Inflammatory macrophage treated with lipopolysaccharide for 4 hours (primary cell): ENCODE results near the gene WRAP73.

Experiments used
- DNase-seq: peaks from one replicate; pipeline ENCODE4 v3.0.0-alpha.2; 2020

The WRAP73 gene

DNA sequence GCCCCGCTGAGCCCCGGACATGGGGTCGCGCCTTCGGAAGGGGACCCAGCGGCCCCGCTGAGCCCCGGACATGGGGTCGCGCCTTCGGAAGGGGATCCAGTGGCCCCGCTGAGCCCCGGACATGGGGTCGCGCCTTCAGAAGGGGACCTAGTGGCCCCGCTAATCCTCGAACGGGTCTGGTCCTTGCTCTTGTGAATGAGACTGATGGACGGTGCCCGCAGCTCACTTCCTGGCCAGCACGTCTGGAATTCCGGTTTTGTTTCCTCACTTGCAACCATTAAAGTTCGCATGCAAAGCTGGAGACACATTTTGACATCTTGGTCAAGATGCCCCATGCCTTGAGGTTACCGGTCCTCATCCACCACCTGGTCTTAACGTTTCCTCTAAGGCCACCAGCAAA lies 5.6 kb downstream of the WRAP73 start:
- no peak for DNase-seq

GRCh38 chr1:3642919-3643675 lies 6.8 kb downstream of the WRAP73 start:
- DNase-seq, result no peak

GRCh38 chr1:3641816-3642215 lies 8.1 kb downstream of the WRAP73 start:
- no peak for DNase-seq

- no peak for DNase-seq
These were observed 8.7 kb downstream of the WRAP73 start for GRCh38 chr1:3641046-3641760.

DNA sequence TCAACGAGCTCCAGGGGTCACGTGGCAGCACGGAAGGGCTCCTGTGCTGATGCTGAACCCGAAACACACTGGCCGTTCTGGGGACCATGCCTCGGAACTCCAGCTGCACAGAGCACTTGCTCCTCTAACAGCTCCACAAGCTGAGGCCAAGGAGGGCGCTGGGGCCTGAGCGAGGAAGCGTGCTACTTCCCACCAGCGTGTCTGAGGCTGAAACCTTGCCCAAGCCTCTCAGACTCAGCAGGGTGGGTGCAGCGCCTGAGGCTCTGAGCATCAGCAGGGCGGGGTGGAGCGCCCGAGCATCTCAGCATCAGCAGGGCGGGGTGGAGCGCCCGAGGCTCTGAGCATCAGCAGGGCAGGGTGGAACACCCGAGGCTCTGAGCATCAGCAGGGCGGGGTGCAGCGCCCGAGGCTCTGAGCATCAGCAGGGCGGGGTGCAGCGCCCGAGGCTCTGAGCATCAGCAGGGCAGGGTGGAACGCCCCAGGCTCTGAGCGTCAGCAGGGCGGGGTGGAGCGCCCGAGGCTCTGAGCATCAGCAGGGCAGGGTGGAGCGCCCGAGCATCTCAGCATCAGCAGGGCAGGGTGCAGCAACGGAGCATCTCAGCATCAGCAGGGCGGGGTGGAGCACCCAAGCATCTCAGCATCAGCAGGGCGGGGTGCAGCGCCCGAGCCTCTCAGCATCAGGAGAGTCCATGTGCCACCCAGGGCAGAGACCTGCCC lies 9.6 kb downstream of the WRAP73 start:
- DNase-seq, result no peak

DNA sequence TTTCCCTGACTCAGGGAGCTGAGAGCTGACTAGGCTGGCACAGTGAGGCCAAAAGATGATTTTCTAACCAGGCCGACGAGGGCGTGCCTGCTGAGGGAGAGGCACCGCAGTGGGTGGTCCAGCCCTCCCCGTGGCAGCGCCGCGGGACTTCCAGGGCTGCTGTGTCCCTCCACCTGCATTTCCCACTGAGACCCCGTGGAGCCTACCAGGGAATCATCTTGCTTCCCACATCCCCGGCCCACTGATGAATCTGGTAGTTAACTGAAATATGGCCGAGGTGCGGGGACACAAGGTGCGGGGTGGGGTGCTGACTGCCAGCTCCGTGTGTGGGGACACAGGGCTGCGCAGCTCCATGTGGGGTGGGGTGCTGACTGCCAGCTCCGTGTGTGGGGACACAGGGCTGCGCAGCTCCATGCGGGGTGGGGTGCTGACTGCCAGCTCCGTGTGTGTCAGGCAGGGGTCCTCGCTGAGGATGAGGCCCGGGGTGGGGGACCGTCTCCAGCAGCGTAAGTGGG lies 10.4 kb downstream of the WRAP73 start:
- DNase-seq, result no peak

DNA sequence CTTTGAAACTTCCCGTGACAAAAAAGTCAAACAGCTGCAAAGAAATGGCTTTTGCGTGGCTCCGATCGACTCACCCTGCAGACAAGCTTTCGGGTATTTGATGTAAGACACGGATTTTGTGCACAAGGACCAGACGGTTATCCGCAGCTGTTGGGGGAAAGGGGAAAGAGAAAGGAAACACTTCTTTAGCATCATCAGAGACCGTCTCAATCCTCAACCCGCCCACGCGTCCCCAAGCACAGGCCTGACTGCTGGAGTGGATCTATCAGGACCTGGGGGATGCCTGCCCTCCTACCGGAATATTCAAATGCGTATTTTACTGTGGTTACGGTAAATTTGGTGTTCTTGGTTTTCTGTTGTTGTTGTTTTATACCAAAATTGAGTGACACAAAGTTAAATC lies 11.2 kb downstream of the WRAP73 start:
- no peak for DNase-seq

- DNase-seq, result no peak
These were observed 11.9 kb downstream of the WRAP73 start for GRCh38 chr1:3638027-3638426.

DNA sequence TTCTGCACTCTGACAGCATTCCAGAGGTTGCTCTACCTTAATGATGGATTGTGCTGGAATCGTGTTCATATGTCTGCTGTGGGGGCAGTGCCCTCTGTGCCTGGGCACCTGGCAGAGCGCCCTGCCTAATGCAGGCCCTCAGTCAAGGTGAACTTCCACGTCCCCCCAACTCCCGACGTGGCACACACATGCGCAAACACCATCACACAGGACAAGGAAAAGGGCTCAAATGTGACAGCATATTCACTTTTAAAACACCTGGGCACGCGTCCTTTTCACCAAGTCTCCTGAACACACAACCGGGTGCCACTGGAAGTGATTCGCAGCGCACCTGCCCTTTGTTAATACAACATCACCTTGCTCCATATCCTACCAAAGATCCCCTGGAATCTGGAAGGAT lies 13.4 kb downstream of the WRAP73 start:
- no peak for DNase-seq

DNA sequence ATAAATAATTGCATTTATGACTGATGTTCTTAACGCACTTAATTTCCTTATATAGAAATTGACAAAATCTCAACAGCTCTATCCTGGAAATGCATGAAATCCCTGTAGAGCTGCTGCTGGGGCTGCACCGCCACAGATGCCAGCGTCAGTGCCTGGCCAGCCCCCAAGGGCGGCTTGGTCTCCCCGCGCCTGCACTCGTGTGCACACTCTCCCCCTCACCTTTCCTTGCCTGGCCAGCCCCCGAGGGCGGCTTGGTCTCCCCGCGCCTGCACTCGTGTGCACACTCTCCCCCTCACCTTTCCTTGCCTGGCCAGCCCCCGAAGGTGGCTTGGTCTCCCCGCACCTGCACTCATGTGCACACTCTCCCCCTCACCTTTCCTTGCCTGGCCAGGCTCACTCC lies 13.8 kb downstream of the WRAP73 start:
- DNase-seq, result no peak

- DNase-seq, result no peak
These were observed 15.7 kb downstream of the WRAP73 start for GRCh38 chr1:3634059-3634800.

GRCh38 chr1:3633344-3634058 lies 16.4 kb downstream of the WRAP73 start:
- no peak for DNase-seq

- DNase-seq, result no peak
These were observed 17.1 kb downstream of the WRAP73 start for GRCh38 chr1:3632716-3633343.

GRCh38 chr1:3632298-3632697 lies 17.6 kb downstream of the WRAP73 start:
- no peak for DNase-seq

- no peak for DNase-seq
These were observed 18.3 kb downstream of the WRAP73 start for GRCh38 chr1:3631320-3632260.

- DNase-seq, result no peak
These were observed 19.0 kb downstream of the WRAP73 start for GRCh38 chr1:3630914-3631313.

GRCh38 chr1:3630161-3630611 lies 19.7 kb downstream of the WRAP73 start:
- DNase-seq, result no peak

DNA sequence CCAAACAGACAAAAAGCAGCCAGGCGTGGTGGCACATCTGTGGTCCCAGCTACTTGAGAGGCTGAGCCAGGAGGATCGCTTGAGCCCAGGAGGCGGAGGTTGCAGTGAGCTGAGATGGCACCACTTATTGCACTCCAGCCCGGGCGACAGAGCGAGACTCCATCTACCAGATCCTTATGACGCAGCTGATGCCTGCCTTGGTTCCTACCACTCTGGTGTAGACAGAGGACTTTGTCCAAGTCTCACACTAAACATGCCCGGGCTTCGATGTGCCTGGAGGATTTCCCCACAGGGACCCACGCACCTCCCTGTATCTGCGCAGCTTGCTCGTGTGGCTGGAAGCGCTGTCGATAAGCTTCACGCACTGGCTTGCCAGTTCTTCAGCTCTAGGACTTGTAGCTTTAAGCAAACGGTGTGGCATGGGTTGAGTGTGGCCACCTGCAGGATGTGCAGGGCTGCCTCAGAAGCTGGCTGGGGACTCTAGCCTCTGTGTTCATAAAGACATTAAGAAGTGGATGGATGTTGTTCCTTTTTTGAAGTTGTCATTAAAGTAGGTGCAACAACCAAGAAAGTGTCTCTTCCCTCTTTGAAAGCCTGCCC lies 20.2 kb downstream of the WRAP73 start:
- no peak for DNase-seq

GRCh38 chr1:3628445-3628844 lies 21.5 kb downstream of the WRAP73 start:
- no peak for DNase-seq
